HepG2 (cell line): ENCODE results near the gene RARS2. TPM values are rescaled to one million over a fixed set of nuclear protein-coding genes. Genes with fewer than 3 reads are reported as not detected.
A peak's percentile ranks its signal among the peaks of the same experiment; 100 is the strongest.

ENCODE experiments used
- CHD4 ChIP-seq: fragments of 200-600 bp; sonication (generic); IDR thresholded peaks from 2 replicates; pipeline ENCODE4 v1.7.0; 2017; ENCODE audit warnings: mild to moderate bottlenecking, low read length, borderline replicate concordance
- ETV6 ChIP-seq: sonication (generic); formaldehyde crosslinking; conservative IDR thresholded peaks from 2 replicates; pipeline ENCODE4 v1.4.0; 2020; ENCODE audit warnings: missing genetic modification reagents
- GPBP1L1 ChIP-seq: sonication (generic); formaldehyde crosslinking; IDR thresholded peaks from 2 replicates; pipeline ENCODE4 v1.5.0; 2020; ENCODE audit warnings: mild to moderate bottlenecking, missing genetic modification reagents
- HHEX ChIP-seq: IDR thresholded peaks from 2 replicates; pipeline ENCODE4 v1.6.1; 2016; ENCODE audit warnings: control low read depth
- IKZF5 ChIP-seq: IDR thresholded peaks from 2 replicates; pipeline ENCODE4 v1.6.1; 2018; ENCODE audit warnings: missing genetic modification reagents, mild to moderate bottlenecking, missing compliant biosample characterization
- MTERF4 ChIP-seq: sonication (generic); formaldehyde crosslinking; IDR thresholded peaks from 2 replicates; pipeline ENCODE4 v1.8.0; 2023; ENCODE audit warnings: mild to moderate bottlenecking, missing genetic modification reagents
- RFX3 ChIP-seq: IDR thresholded peaks from 2 replicates; pipeline ENCODE4 v1.6.1; 2016; ENCODE audit warnings: missing biosample characterization, missing genetic modification reagents
- RFXAP ChIP-seq: sonication (generic); formaldehyde crosslinking; IDR thresholded peaks from 2 replicates; pipeline ENCODE4 v1.4.0; 2020; ENCODE audit warnings: missing genetic modification reagents, borderline replicate concordance
- RXRA ChIP-seq: sonication (generic); formaldehyde crosslinking; IDR thresholded peaks from 2 replicates; pipeline ENCODE4 v1.5.1; 2020; ENCODE audit warnings: missing genetic modification reagents
- SKIL ChIP-seq: sonication (generic); formaldehyde crosslinking; IDR thresholded peaks from 2 replicates; pipeline ENCODE4 v1.8.0; 2022; ENCODE audit warnings: missing genetic modification reagents, mild to moderate bottlenecking, moderate library complexity, borderline replicate concordance
- SPEN ChIP-seq: sonication (generic); formaldehyde crosslinking; IDR thresholded peaks from 2 replicates; pipeline ENCODE4 v1.5.1; 2020; ENCODE audit warnings: low read depth, mild to moderate bottlenecking, missing genetic modification reagents
- TMF1 ChIP-seq: sonication (generic); formaldehyde crosslinking; IDR thresholded peaks from 2 replicates; pipeline ENCODE4 v1.8.1; 2022; ENCODE audit warnings: low read depth, missing genetic modification reagents
- ZFP62 ChIP-seq: sonication (generic); formaldehyde crosslinking; IDR thresholded peaks from 2 replicates; pipeline ENCODE4 v1.4.0; 2020; ENCODE audit warnings: missing genetic modification reagents
- ZKSCAN5 ChIP-seq: sonication (generic); formaldehyde crosslinking; IDR thresholded peaks from 2 replicates; pipeline ENCODE4 v1.5.1; 2020; ENCODE audit warnings: mild to moderate bottlenecking, missing genetic modification reagents
- ZNF235 ChIP-seq: sonication (generic); formaldehyde crosslinking; IDR thresholded peaks from 2 replicates; pipeline ENCODE4 v1.8.1; 2023; ENCODE audit warnings: mild to moderate bottlenecking, missing genetic modification reagents, borderline replicate concordance
- ZNF251 ChIP-seq: sonication (generic); formaldehyde crosslinking; IDR thresholded peaks from 2 replicates; pipeline ENCODE4 v1.9.0; 2021; ENCODE audit warnings: mild to moderate bottlenecking, missing genetic modification reagents
- ZNF256 ChIP-seq: sonication (generic); formaldehyde crosslinking; conservative IDR thresholded peaks from 2 replicates; pipeline ENCODE4 v1.4.0; 2020; ENCODE audit warnings: missing genetic modification reagents
- ZNF276 ChIP-seq: sonication (generic); formaldehyde crosslinking; IDR thresholded peaks from 2 replicates; pipeline ENCODE4 v1.4.0; 2020; ENCODE audit warnings: mild to moderate bottlenecking, low read depth, missing genetic modification reagents
- ZNF30 ChIP-seq: sonication (generic); formaldehyde crosslinking; IDR thresholded peaks from 2 replicates; pipeline ENCODE4 v1.5.0; 2020; ENCODE audit warnings: mild to moderate bottlenecking, missing genetic modification reagents
- ZNF549 ChIP-seq: sonication (generic); formaldehyde crosslinking; IDR thresholded peaks from 2 replicates; pipeline ENCODE4 v1.5.0; 2020; ENCODE audit warnings: missing genetic modification reagents
- ZNF558 ChIP-seq: sonication (generic); formaldehyde crosslinking; IDR thresholded peaks from 2 replicates; pipeline ENCODE4 v1.9.0; 2022; ENCODE audit warnings: mild to moderate bottlenecking, missing genetic modification reagents, borderline replicate concordance
- ZNF615 ChIP-seq: sonication (generic); formaldehyde crosslinking; IDR thresholded peaks from 2 replicates; pipeline ENCODE4 v1.5.0; 2020; ENCODE audit warnings: mild to moderate bottlenecking, missing genetic modification reagents, borderline replicate concordance
- ZNF629 ChIP-seq: sonication (generic); formaldehyde crosslinking; conservative IDR thresholded peaks from 2 replicates; pipeline ENCODE4 v1.5.0; 2020; ENCODE audit warnings: missing genetic modification reagents
- ZNF709 ChIP-seq: sonication (generic); formaldehyde crosslinking; IDR thresholded peaks from 2 replicates; pipeline ENCODE4 v1.5.0; 2020; ENCODE audit warnings: mild to moderate bottlenecking, missing genetic modification reagents
- ZNF839 ChIP-seq: sonication (generic); formaldehyde crosslinking; IDR thresholded peaks from 2 replicates; pipeline ENCODE4 v1.4.0; 2020; ENCODE audit warnings: missing genetic modification reagents, mild to moderate bottlenecking, borderline replicate concordance
- polyA plus RNA-seq, 8 experiments: library from polyadenylated mRNA; depleted of rRNA in 3 of 8; stranded (reverse) in 7 of 8; unstranded in 1 of 8; fragments of >200 nt; fragmentation: Illumina TruSeq in 4 of 8; extraction: Trizol in 4 of 8; gene quantifications; 2 replicates each; pipeline versions ENCODE4 v1.2.1 to v1.2.3, GENCODE V29; 2011 to 2016; ENCODE audit warnings: low read depth in 4 of 8, missing spikeins in 1 of 8, mixed read lengths in 1 of 8; ENCODE audit not compliant: insufficient read depth in 1 of 8
- total RNA-seq, 5 experiments: library from RNA; depleted of rRNA; stranded (reverse); fragments of >200 nt; fragmentation: Illumina TruSeq; extraction: Trizol; gene quantifications; 2 replicates each; pipeline ENCODE4 v1.2.3, GENCODE V29; 2016; ENCODE audit warnings: low read depth in 1 of 5

The RARS2 gene
- total and polyA plus RNA-seq, 2 of the 13 experiments (the other 11 are each of a cell fraction or from before 2014, with no cell fraction given), result 23.4 to 80.1 TPM

- TF ChIP-seq SKIL (peak; percentile 44; the same call in 1 of the 2 replicates), TMF1 (no peak), ZNF276 (CRISPR knock-in tag) (no peak), ZNF629 (CRISPR knock-in tag) (0 out of 2 replicates have a peak, but pooled peaks have one; percentile 13), HHEX (CRISPR knock-in tag) (no peak), SPEN (CRISPR knock-in tag) (no peak), ZNF235 (no peak), GPBP1L1 (CRISPR knock-in tag) (no peak), MTERF4 (CRISPR knock-in tag) (no peak), ETV6 (CRISPR knock-in tag) (no peak), ZNF558 (CRISPR knock-in tag) (no peak), CHD4 (no peak), ZNF256 (CRISPR knock-in tag) (no peak), RFX3 (no peak), RXRA (CRISPR knock-in tag) (no peak; the same call in 1 of the 2 replicates), ZNF549 (CRISPR knock-in tag) (no peak), ZFP62 (no peak), ZNF709 (no peak), ZNF30 (CRISPR knock-in tag) (no peak), RFXAP (CRISPR knock-in tag) (no peak), IKZF5 (CRISPR knock-in tag) (0 out of 2 replicates have a peak, but pooled peaks have one; percentile 35), ZNF251 (CRISPR knock-in tag) (no peak), ZNF839 (CRISPR knock-in tag) (no peak), ZKSCAN5 (CRISPR knock-in tag) (no peak), ZNF615 (CRISPR knock-in tag) (no peak)
These were observed 6.0 kb downstream of the RARS2 start (continued) for GRCh38 chr6:87583822-87584221.
